Esophagus (tissue), 2 donors: ENCODE measurements around the gene ANAPC7. TPM values are rescaled to one million over a fixed set of nuclear protein-coding genes. Genes with fewer than 3 reads are reported as not detected.
A peak's percentile ranks its signal among the peaks of the same experiment; 100 is the strongest.

Experiments
- H3K27ac ChIP-seq, 2 donors: one replicate each; pipeline ENCODE4 v1.5.1; 2013; ENCODE audit warnings: low read depth in 2 of 2, mild to moderate bottlenecking in 2 of 2, inconsistent platforms in 1 of 2, low read length in 1 of 2, moderate library complexity in 1 of 2
- H3K27me3 ChIP-seq, 2 donors: one replicate each; pipeline ENCODE4 v1.6.1; 2013; ENCODE audit warnings: low read length in 2 of 2, control low read depth in 1 of 2, mild to moderate bottlenecking in 1 of 2; ENCODE audit not compliant: insufficient read depth in 2 of 2, control insufficient read depth in 1 of 2
- H3K36me3 ChIP-seq, 2 donors: one replicate each; pipeline ENCODE4 v1.6.1; 2013; ENCODE audit warnings: low read length in 1 of 2; ENCODE audit not compliant: control insufficient read depth in 2 of 2, insufficient read depth in 2 of 2
- H3K4me1 ChIP-seq, 2 donors: one replicate each; pipeline ENCODE4 v1.6.1; 2013; ENCODE audit warnings: low read length in 1 of 2; ENCODE audit not compliant: control insufficient read depth in 2 of 2, insufficient read depth in 2 of 2
- H3K4me3 ChIP-seq, 2 donors: one replicate each; pipeline ENCODE4 v1.5.1; 2013; ENCODE audit warnings: low read length in 2 of 2, mild to moderate bottlenecking in 2 of 2, low read depth in 1 of 2, moderate library complexity in 1 of 2
- H3K9me3 ChIP-seq, 2 donors: one replicate each; pipeline ENCODE4 v1.6.1; 2013; ENCODE audit warnings: mild to moderate bottlenecking in 2 of 2, low read depth in 1 of 2, low read length in 1 of 2, moderate library complexity in 1 of 2; ENCODE audit not compliant: control insufficient read depth in 2 of 2, insufficient read depth in 1 of 2
- WGBS, 2 donors: extraction: QIAGEN DNeasy Blood & Tissue Kit; methylation state at CpG; one replicate each; pipeline ENCODE4 v1.1.7; 2013; 5-methylcytosine and 5-hydroxymethylcytosine counted together
- polyA plus RNA-seq, 2 donors: library from polyadenylated mRNA; stranded (reverse); fragments of 200-250 nt; gene quantifications; one replicate each; pipeline ENCODE4 v1.2.3, GENCODE V29; 2013
- donor health status: healthy with polysubstance abuse.
- donor health status: Bipolar disorder and iron deficiency.

The ANAPC7 gene
- polyA plus RNA-seq, 2 donors = 49.6 to 75.8 TPM

GRCh38 chr12:110352401-110352800 lies 51.1 kb downstream of the ANAPC7 start:
- 64 to 84% methylated on average over 3 of the region's 3 CpGs for WGBS, 2 donors

GRCh38 chr12:110351119-110351518 lies 52.4 kb downstream of the ANAPC7 start:
- 90 to 93% methylated on average over 8 of the region's 8 CpGs for WGBS, 2 donors
- Histone ChIP-seq H3K27me3 (no peaks in the 10 kb centered on the region), H3K9me3 (peaks cover 0 to 1% of the 10 kb centered on the region in 2 donors), H3K4me1 (peaks cover 3 to 22% of the 10 kb centered on the region in 2 donors), H3K36me3 (peaks cover 15 to 31% of the 10 kb centered on the region in 2 donors), H3K27ac (no peak overlapping the region), H3K4me3 (no peak overlapping the region)

More at GRCh38 chr12:110352401-110352800, 51.1 kb downstream of the ANAPC7 start:
- H3K4me3 ChIP-seq = no peak overlapping the region
- no peaks in the 10 kb centered on the region for H3K27me3 ChIP-seq
- H3K9me3 ChIP-seq = peaks cover 0 to 1% of the 10 kb centered on the region in 2 donors
- H3K27ac ChIP-seq = no peak overlapping the region
- peaks cover 3 to 21% of the 10 kb centered on the region in 2 donors for H3K4me1 ChIP-seq
- peaks cover 15 to 29% of the 10 kb centered on the region in 2 donors for H3K36me3 ChIP-seq

GRCh38 chr12:110349514-110350151 lies 53.9 kb downstream of the ANAPC7 start:
- peak overlapping the region; percentile 16 to 80 for H3K27ac ChIP-seq
- no peak overlapping the region for H3K4me3 ChIP-seq
- peaks cover 15 to 42% of the 10 kb centered on the region in 2 donors for H3K36me3 ChIP-seq

GRCh38 chr12:110349096-110349495 lies 54.4 kb downstream of the ANAPC7 start:
- Histone ChIP-seq H3K4me3 (no peak overlapping the region), H3K9me3 (peaks cover 0 to 4% of the 10 kb centered on the region in 2 donors), H3K27ac (peak overlapping the region; percentile 16 to 80), H3K27me3 (no peaks in the 10 kb centered on the region), H3K4me1 (peaks cover 3 to 31% of the 10 kb centered on the region in 2 donors), H3K36me3 (peaks cover 15 to 47% of the 10 kb centered on the region in 2 donors)
- 63 to 73% methylated on average over 4 of the region's 4 CpGs for WGBS, 2 donors

More at GRCh38 chr12:110349514-110350151, 53.9 kb downstream of the ANAPC7 start:
- 31 to 43% methylated on average over 12 of the region's 12 CpGs for WGBS, 2 donors
- Histone ChIP-seq H3K9me3 (peaks cover 0 to 4% of the 10 kb centered on the region in 2 donors), H3K27me3 (no peaks in the 10 kb centered on the region), H3K4me1 (peaks cover 3 to 30% of the 10 kb centered on the region in 2 donors)

GRCh38 chr12:110348431-110349059 lies 55.0 kb downstream of the ANAPC7 start:
- H3K27ac ChIP-seq = peak overlapping the region; percentile 14 to 80
- 87 to 89% methylated on average over 7 of the region's 7 CpGs for WGBS, 2 donors
- H3K27me3 ChIP-seq = no peaks in the 10 kb centered on the region
- H3K4me1 ChIP-seq = peaks cover 3 to 34% of the 10 kb centered on the region in 2 donors
- H3K36me3 ChIP-seq = peaks cover 19 to 50% of the 10 kb centered on the region in 2 donors
- H3K4me3 ChIP-seq = no peak overlapping the region
- peaks cover 0 to 4% of the 10 kb centered on the region in 2 donors for H3K9me3 ChIP-seq

- H3K36me3 ChIP-seq = peaks cover 21 to 50% of the 10 kb centered on the region in 2 donors
- peaks cover 0 to 3% of the 10 kb centered on the region in 2 donors for H3K9me3 ChIP-seq
- peak overlapping the region in 1 of 2 donors; percentile 80 for H3K27ac ChIP-seq
- H3K4me3 ChIP-seq = no peak overlapping the region
- no peaks in the 10 kb centered on the region for H3K27me3 ChIP-seq
- WGBS, 2 donors = 88 to 89% methylated on average over 8 of the region's 8 CpGs
- peaks cover 3 to 34% of the 10 kb centered on the region in 2 donors for H3K4me1 ChIP-seq
Measured at GRCh38 chr12:110347767-110348166, 55.7 kb downstream of the ANAPC7 start.

- 54 to 74% methylated on average over 12 of the region's 12 CpGs for WGBS, 2 donors
- H3K27ac ChIP-seq = peak overlapping the region; percentile 94 to 97
- H3K36me3 ChIP-seq = peaks cover 28 to 53% of the 10 kb centered on the region in 2 donors
- peak overlapping the region; percentile 19 to 27 for H3K4me3 ChIP-seq
- H3K4me1 ChIP-seq = peaks cover 3 to 38% of the 10 kb centered on the region in 2 donors
- peaks cover 0 to 3% of the 10 kb centered on the region in 2 donors for H3K9me3 ChIP-seq
- H3K27me3 ChIP-seq = no peaks in the 10 kb centered on the region
Measured at GRCh38 chr12:110345963-110346362, 57.5 kb downstream of the ANAPC7 start.

GRCh38 chr12:110345176-110345661 lies 58.3 kb downstream of the ANAPC7 start:
- Histone ChIP-seq H3K36me3 (peaks cover 28 to 56% of the 10 kb centered on the region in 2 donors), H3K27ac (peak overlapping the region; percentile 94 to 97), H3K4me3 (no peak overlapping the region), H3K4me1 (peaks cover 3 to 38% of the 10 kb centered on the region in 2 donors), H3K9me3 (peaks cover 0 to 3% of the 10 kb centered on the region in 2 donors), H3K27me3 (no peaks in the 10 kb centered on the region)
- WGBS, 2 donors = 48 to 53% methylated on average over 11 of the region's 11 CpGs

- H3K27me3 ChIP-seq = no peaks in the 10 kb centered on the region
Measured at GRCh38 chr12:110344657-110345056, 58.9 kb downstream of the ANAPC7 start.

More at GRCh38 chr12:110344657-110345056, 58.9 kb downstream of the ANAPC7 start:
- H3K9me3 ChIP-seq = peaks cover 0 to 3% of the 10 kb centered on the region in 2 donors
- no peak overlapping the region for H3K4me3 ChIP-seq
- 91% methylated on average over 11 of the region's 11 CpGs for WGBS, 2 donors
- H3K27ac ChIP-seq = peak overlapping the region; percentile 87 to 94
- peaks cover 28 to 53% of the 10 kb centered on the region in 2 donors for H3K36me3 ChIP-seq
- peaks cover 3 to 36% of the 10 kb centered on the region in 2 donors for H3K4me1 ChIP-seq
